Natural killer cell (primary cell): ENCODE measurements around the gene AMDHD1. TPM values are rescaled to one million over a fixed set of nuclear protein-coding genes. Genes with fewer than 3 reads are reported as not detected.
"Not testable (repeated sequence)": the region's sequence is repeated elsewhere in the genome, so short reads cannot be mapped to it uniquely, and the experiment has no call there.

Source experiments
- ATAC-seq, 3 donors: fragments of 150-1000 bp in 2 of 3; fragments of 200-7000 bp in 1 of 3; cut with Tn5 transposase; 1 replicate in 1 of 3; 2 replicates in 2 of 3; pipeline ENCODE4 v1.10.0; 2021; ENCODE audit warnings: mild to moderate bottlenecking in 2 of 3, moderate library complexity in 2 of 3
- DNase-seq, 2 donors: peaks; one replicate each; pipeline versions ENCODE4 v3.0.0 to v3.0.0-alpha.2; 2013 to 2021; ENCODE audit warnings: mixed read lengths in 1 of 2
- H3K27ac ChIP-seq: one replicate; pipeline ENCODE4 v1.5.1; 2013; ENCODE audit warnings: mild to moderate bottlenecking, low read length
- H3K27me3 ChIP-seq: one replicate; pipeline ENCODE4 v1.6.1; 2013; ENCODE audit warnings: low read length; ENCODE audit not compliant: control insufficient read depth, insufficient read depth
- H3K36me3 ChIP-seq: one replicate; pipeline ENCODE4 v1.6.1; 2013; ENCODE audit warnings: low read length; ENCODE audit not compliant: control insufficient read depth, insufficient read depth
- H3K4me1 ChIP-seq: one replicate; pipeline ENCODE4 v1.6.1; 2013; ENCODE audit warnings: low read length; ENCODE audit not compliant: control insufficient read depth, insufficient read depth
- H3K4me3 ChIP-seq: one replicate; pipeline ENCODE4 v1.5.1; 2013; ENCODE audit warnings: low read length
- H3K9me3 ChIP-seq: one replicate; pipeline ENCODE4 v1.6.1; 2013; ENCODE audit warnings: low read length; ENCODE audit not compliant: control insufficient read depth, insufficient read depth
- H3K27ac Mint-ChIP-seq, 2 donors: one replicate each; pipeline ENCODE4 v1.8.0; 2022; ENCODE audit warnings: mild to moderate bottlenecking in 2 of 2, mixed read lengths in 2 of 2, moderate library complexity in 1 of 2
- H3K27me3 Mint-ChIP-seq, 2 donors: one replicate each; pipeline ENCODE4 v1.8.0; 2022; ENCODE audit warnings: low read depth in 2 of 2, mixed read lengths in 2 of 2
- H3K36me3 Mint-ChIP-seq: one replicate; pipeline ENCODE4 v1.8.0; 2022; ENCODE audit warnings: mixed read lengths
- H3K4me1 Mint-ChIP-seq, 2 donors: one replicate each; pipeline ENCODE4 v1.8.0; 2022; ENCODE audit warnings: mixed read lengths in 2 of 2
- H3K4me3 Mint-ChIP-seq: one replicate; pipeline ENCODE4 v1.8.0; 2022; ENCODE audit warnings: mild to moderate bottlenecking, moderate library complexity, mixed read lengths
- H3K9me3 Mint-ChIP-seq, 2 donors: one replicate each; pipeline ENCODE4 v1.8.0; 2022; ENCODE audit warnings: mixed read lengths in 2 of 2
- WGBS: methylation state at CpG from one replicate; pipeline ENCODE4 v1.1.7; 2013; ENCODE audit warnings: missing lambda C conversion rate; ENCODE audit not compliant: insufficient coverage; 5-methylcytosine and 5-hydroxymethylcytosine counted together
- intact Hi-C: fragments of 100-400 bp; cut with micrococcal nuclease; formaldehyde crosslinking; loops from one replicate; pipeline ENCODE4 v1.14.2; 2022
- total RNA-seq, 4 donors: library from RNA; stranded (reverse); fragments of 120-200 nt in 1 of 4; gene quantifications; one replicate each; pipeline versions ENCODE4 v1.2.3 to v1.2.4, GENCODE V29; 2013 to 2022
- TF ChIP-seq, protein P1 (sequence below): fragments of 200-600 bp; IDR thresholded peaks from one replicate; pipeline ENCODE4 v1.8.0; 2022; ENCODE audit warnings: antibody characterized with exemption

The AMDHD1 gene
- total RNA-seq, 3 donors from 2014 or later (not counting 1 experiment from before 2014, with no cell fraction given), result 1.2 to 1.6 (median 1.4) TPM

- Mint-ChIP-seq H3K4me3 (no peak overlapping the region), H3K27ac (no peak overlapping the region), H3K36me3 (no peaks in the 10 kb centered on the region), H3K9me3 (no peaks in the 10 kb centered on the region), H3K4me1 (no peaks in the 10 kb centered on the region), H3K27me3 (no peaks in the 10 kb centered on the region)
- Histone ChIP-seq H3K9me3 (no peaks in the 10 kb centered on the region), H3K27ac (no peak overlapping the region), H3K27me3 (no peaks in the 10 kb centered on the region), H3K4me3 (no peak overlapping the region), H3K4me1 (no peaks in the 10 kb centered on the region), H3K36me3 (no peaks in the 10 kb centered on the region)
- intact Hi-C loops, result no loop called here
- ATAC-seq, result no peak
- WGBS, result 95% methylated on average over 7 of the region's 7 CpGs
- no peak for DNase-seq
- TF ChIP-seq, protein P1, sequence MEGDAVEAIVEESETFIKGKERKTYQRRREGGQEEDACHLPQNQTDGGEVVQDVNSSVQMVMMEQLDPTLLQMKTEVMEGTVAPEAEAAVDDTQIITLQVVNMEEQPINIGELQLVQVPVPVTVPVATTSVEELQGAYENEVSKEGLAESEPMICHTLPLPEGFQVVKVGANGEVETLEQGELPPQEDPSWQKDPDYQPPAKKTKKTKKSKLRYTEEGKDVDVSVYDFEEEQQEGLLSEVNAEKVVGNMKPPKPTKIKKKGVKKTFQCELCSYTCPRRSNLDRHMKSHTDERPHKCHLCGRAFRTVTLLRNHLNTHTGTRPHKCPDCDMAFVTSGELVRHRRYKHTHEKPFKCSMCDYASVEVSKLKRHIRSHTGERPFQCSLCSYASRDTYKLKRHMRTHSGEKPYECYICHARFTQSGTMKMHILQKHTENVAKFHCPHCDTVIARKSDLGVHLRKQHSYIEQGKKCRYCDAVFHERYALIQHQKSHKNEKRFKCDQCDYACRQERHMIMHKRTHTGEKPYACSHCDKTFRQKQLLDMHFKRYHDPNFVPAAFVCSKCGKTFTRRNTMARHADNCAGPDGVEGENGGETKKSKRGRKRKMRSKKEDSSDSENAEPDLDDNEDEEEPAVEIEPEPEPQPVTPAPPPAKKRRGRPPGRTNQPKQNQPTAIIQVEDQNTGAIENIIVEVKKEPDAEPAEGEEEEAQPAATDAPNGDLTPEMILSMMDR, result no peak
Measured at GRCh38 chr12:95966287-95966870, 23.2 kb downstream of the AMDHD1 start.

DNA sequence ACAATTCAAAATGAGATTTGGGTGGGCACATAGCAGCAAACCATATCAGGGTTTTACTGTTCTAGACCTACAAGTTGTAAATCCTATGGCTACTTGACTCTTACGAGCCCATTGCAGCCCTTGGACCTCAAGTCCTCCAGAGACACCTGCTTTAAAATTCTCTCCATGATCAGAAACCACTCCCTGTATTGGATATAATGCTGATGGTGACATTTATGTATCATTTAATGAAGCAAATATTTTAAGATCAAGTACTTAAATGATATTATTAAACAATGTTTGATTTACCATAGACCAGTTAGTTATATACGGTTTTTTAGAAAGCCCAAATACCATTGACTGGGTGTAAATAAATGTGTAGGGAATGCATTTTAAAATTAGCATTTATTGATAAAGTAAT, 24.2 kb downstream of the AMDHD1 start:
- ATAC-seq, result no peak
- Mint-ChIP-seq H3K27ac (no peak overlapping the region), H3K9me3 (no peaks in the 10 kb centered on the region), H3K27me3 (no peaks in the 10 kb centered on the region), H3K4me1 (no peaks in the 10 kb centered on the region), H3K36me3 (no peaks in the 10 kb centered on the region), H3K4me3 (no peak overlapping the region)
- intact Hi-C loops, result no loop called here
- H3K27me3 ChIP-seq, result no peaks in the 10 kb centered on the region
- no peaks in the 10 kb centered on the region for H3K4me1 ChIP-seq
- H3K4me3 ChIP-seq, result no peak overlapping the region
- TF ChIP-seq, protein P1, result no peak
- WGBS, result 100% methylated on average over 1 of the region's 2 CpGs
- no peaks in the 10 kb centered on the region for H3K36me3 ChIP-seq
- H3K27ac ChIP-seq, result no peak overlapping the region
- H3K9me3 ChIP-seq, result no peaks in the 10 kb centered on the region
- DNase-seq, result no peak

GRCh38 chr12:95969116-95969515, 26.0 kb downstream of the AMDHD1 start:
- H3K4me1 ChIP-seq, H3K4me3 Mint-ChIP-seq, H3K4me1 Mint-ChIP-seq, intact Hi-C loops, ATAC-seq, H3K27me3 Mint-ChIP-seq, H3K36me3 Mint-ChIP-seq, DNase-seq, H3K36me3 ChIP-seq, H3K9me3 ChIP-seq, H3K4me3 ChIP-seq, H3K9me3 Mint-ChIP-seq, H3K27ac Mint-ChIP-seq, H3K27me3 ChIP-seq, H3K27ac ChIP-seq: not testable (repeated sequence)
- 96% methylated on average over 13 of the region's 28 CpGs for WGBS

- TF ChIP-seq, protein P1, result no peak
- DNase-seq (no peak), ATAC-seq (no peak)
- Mint-ChIP-seq H3K27me3 (no peaks in the 10 kb centered on the region), H3K9me3 (no peaks in the 10 kb centered on the region), H3K4me3 (no peak overlapping the region), H3K27ac (no peak overlapping the region), H3K4me1 (no peaks in the 10 kb centered on the region), H3K36me3 (no peaks in the 10 kb centered on the region)
- intact Hi-C loops, result no loop called here
- Histone ChIP-seq H3K4me3 (no peak overlapping the region), H3K36me3 (no peaks in the 10 kb centered on the region), H3K9me3 (no peaks in the 10 kb centered on the region), H3K27me3 (no peaks in the 10 kb centered on the region), H3K4me1 (no peaks in the 10 kb centered on the region), H3K27ac (no peak overlapping the region)
- WGBS, result 93% methylated on average over 6 of the region's 7 CpGs
Measured at GRCh38 chr12:95970905-95971304, 27.8 kb downstream of the AMDHD1 start.
